GM23248 (cell line): ENCODE data around the gene GPR132.

ENCODE experiments used
- EZH2 ChIP-seq: fragments of 200-600 bp; sonication (generic); IDR thresholded peaks from 2 replicates; pipeline ENCODE4 v1.6.1; 2018; ENCODE audit warnings: antibody characterized with exemption, mild to moderate bottlenecking; ENCODE audit not compliant: insufficient read depth, poor library complexity, severe bottlenecking
- EZH2phosphoT487 ChIP-seq: fragments of 200-600 bp; sonication (generic); IDR thresholded peaks from 2 replicates; pipeline ENCODE4 v1.6.1; 2018; ENCODE audit warnings: antibody characterized with exemption, moderate library complexity, mild to moderate bottlenecking, low read depth; ENCODE audit not compliant: insufficient read depth

DNA sequence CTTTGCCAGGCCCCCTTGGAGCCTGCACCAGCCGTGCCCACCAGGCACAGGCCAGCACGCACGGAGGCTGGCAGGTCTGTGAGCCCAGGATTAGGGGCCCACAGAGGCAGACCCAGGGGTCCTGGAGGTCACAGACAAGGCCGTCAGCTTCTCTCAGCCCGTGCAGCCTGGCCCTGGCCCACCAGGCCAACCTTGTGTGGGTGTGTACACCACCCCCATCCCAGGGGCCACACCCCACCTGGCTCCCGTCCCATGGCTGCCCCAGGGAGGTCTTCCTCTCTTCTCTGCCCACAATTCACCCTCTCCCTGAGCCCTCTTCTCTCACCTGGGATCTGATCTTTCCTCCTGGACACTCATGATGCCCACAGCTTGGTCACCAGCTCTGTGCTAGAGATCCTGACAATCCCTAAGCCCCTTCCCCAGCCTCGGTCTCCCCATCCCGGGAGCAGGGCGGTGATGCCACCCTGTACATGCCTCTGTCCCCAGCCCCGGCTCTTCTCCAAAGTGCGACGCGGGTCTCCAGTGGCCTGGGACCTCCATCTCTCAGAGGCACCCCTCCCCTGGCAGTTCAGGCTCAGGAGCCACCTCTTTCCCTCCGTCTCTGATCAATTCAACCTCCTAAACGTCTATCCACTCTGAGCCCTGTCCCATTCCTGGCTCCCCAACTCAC is 31.1 kb upstream of the GPR132 start:
- no peak for TF ChIP-seq EZH2
- no peak for TF ChIP-seq EZH2phosphoT487
